ENCODE data around the gene SLC9A9.

DNA sequence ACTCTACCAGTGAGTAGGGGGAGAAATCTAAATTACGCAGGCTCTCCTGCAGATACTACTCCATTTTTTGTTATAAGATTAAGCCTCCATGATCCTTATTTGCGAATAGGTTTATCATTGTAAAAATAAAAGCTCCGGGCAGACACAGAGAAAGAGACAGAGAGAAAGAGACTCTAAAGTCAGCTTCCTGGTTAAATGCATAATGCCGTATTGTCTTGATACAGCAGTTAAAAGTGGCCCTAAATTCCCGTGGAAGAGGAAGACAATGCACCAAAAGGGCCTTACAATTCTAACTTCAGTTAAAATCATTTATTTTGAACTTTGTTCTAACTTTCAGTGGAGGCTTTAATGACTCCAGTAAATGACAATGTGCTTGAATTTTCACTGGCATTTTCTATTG, 98.3 kb downstream of the SLC9A9 start:
- TF ChIP-seq, protein P1, sequence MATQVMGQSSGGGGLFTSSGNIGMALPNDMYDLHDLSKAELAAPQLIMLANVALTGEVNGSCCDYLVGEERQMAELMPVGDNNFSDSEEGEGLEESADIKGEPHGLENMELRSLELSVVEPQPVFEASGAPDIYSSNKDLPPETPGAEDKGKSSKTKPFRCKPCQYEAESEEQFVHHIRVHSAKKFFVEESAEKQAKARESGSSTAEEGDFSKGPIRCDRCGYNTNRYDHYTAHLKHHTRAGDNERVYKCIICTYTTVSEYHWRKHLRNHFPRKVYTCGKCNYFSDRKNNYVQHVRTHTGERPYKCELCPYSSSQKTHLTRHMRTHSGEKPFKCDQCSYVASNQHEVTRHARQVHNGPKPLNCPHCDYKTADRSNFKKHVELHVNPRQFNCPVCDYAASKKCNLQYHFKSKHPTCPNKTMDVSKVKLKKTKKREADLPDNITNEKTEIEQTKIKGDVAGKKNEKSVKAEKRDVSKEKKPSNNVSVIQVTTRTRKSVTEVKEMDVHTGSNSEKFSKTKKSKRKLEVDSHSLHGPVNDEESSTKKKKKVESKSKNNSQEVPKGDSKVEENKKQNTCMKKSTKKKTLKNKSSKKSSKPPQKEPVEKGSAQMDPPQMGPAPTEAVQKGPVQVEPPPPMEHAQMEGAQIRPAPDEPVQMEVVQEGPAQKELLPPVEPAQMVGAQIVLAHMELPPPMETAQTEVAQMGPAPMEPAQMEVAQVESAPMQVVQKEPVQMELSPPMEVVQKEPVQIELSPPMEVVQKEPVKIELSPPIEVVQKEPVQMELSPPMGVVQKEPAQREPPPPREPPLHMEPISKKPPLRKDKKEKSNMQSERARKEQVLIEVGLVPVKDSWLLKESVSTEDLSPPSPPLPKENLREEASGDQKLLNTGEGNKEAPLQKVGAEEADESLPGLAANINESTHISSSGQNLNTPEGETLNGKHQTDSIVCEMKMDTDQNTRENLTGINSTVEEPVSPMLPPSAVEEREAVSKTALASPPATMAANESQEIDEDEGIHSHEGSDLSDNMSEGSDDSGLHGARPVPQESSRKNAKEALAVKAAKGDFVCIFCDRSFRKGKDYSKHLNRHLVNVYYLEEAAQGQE (IDR thresholded peaks at IDR 0.05; ENCODE audit: low read depth, low read length), result no peak
- no peak for TF ChIP-seq RAD21 (IDR thresholded peaks at IDR 0.05; ENCODE audit: low read length)
- no peak for TF ChIP-seq GABPA (IDR thresholded peaks at IDR 0.05; ENCODE audit: low read depth)
- TF ChIP-seq TAF1 (IDR thresholded peaks at IDR 0.05; ENCODE audit: borderline replicate concordance, low read depth, low read length), result no peak

All from SK-N-SH (cell line).